WTC11 (cell line): Measurements from ENCODE around the gene UFC1. TPM values are rescaled to one million over a fixed set of nuclear protein-coding genes. Genes with fewer than 3 reads are reported as not detected.

Experiments
- ATAC-seq: fragments of 200-7000 bp; cut with Tn5 transposase; 2 replicates; pipeline ENCODE4 v1.10.0; 2021; ENCODE audit warnings: mild to moderate bottlenecking, moderate library complexity
- CTCF ChIA-PET: fragments of 300-600 bp; sonication (Branson Sonifier 250); formaldehyde crosslinking; loops from one replicate; lab custom pipeline; 2021; ENCODE audit warnings: antibody characterized with exemption; lab: Charles Lee
- POLR2A ChIA-PET: fragments of 350-600 bp; sonication (Branson Sonifier 250); formaldehyde crosslinking; loops from one replicate; lab custom pipeline; 2021; ENCODE audit warnings: antibody characterized with exemption; lab: Charles Lee
- DNase-seq: peaks from one replicate; pipeline ENCODE4 v3.0.0; 2021; ENCODE audit warnings: low spot score
- H3K27ac Mint-ChIP-seq: 2 replicates; pipeline ENCODE4 v1.8.0; 2021; ENCODE audit warnings: mixed read lengths
- H3K27me3 Mint-ChIP-seq: 2 replicates; pipeline ENCODE4 v1.8.0; 2021; ENCODE audit warnings: low read depth, mild to moderate bottlenecking, moderate library complexity, mixed read lengths
- H3K36me3 Mint-ChIP-seq: 2 replicates; pipeline ENCODE4 v1.8.0; 2021; ENCODE audit warnings: mixed read lengths
- H3K4me1 Mint-ChIP-seq: 2 replicates; pipeline ENCODE4 v1.8.0; 2022; ENCODE audit warnings: mixed read lengths
- H3K4me3 Mint-ChIP-seq: 2 replicates; pipeline ENCODE4 v1.8.0; 2021; ENCODE audit warnings: mild to moderate bottlenecking, moderate library complexity, mixed read lengths
- H3K9me3 Mint-ChIP-seq: 2 replicates; pipeline ENCODE4 v1.8.0; 2021; ENCODE audit warnings: mixed read lengths
- ATF3 ChIP-seq: sonication (generic); formaldehyde crosslinking; conservative IDR thresholded peaks from 2 replicates; pipeline ENCODE4 v1.8.1; 2022; ENCODE audit warnings: mild to moderate bottlenecking, missing genetic modification reagents
- ATF6 ChIP-seq: sonication (generic); formaldehyde crosslinking; IDR thresholded peaks from 2 replicates; pipeline ENCODE4 v1.8.1; 2023; ENCODE audit warnings: mild to moderate bottlenecking, missing genetic modification reagents
- CDX4 ChIP-seq: fragments of 250-450 bp; sonication (Bioruptor Pico); IDR thresholded peaks from 2 replicates; pipeline ENCODE4 v1.9.0; 2021; ENCODE audit warnings: moderate library complexity, mild to moderate bottlenecking, inconsistent platforms, borderline replicate concordance
- CREB1 ChIP-seq: sonication (generic); formaldehyde crosslinking; IDR thresholded peaks from 2 replicates; pipeline ENCODE4 v1.8.0; 2023; ENCODE audit warnings: mild to moderate bottlenecking, missing genetic modification reagents
- CREM ChIP-seq: sonication (generic); formaldehyde crosslinking; IDR thresholded peaks from 2 replicates; pipeline ENCODE4 v1.8.1; 2022; ENCODE audit warnings: mild to moderate bottlenecking, missing genetic modification reagents, moderate library complexity
- GRHL2 ChIP-seq: fragments of 250-450 bp; sonication (Bioruptor Pico); IDR thresholded peaks from 2 replicates; pipeline ENCODE4 v1.8.0; 2022; ENCODE audit warnings: mild to moderate bottlenecking, moderate library complexity; ENCODE audit not compliant: insufficient replicate concordance, severe bottlenecking
- IRF2 ChIP-seq: sonication (generic); formaldehyde crosslinking; IDR thresholded peaks from 2 replicates; pipeline ENCODE4 v1.8.0; 2022; ENCODE audit warnings: low read depth, missing genetic modification reagents, borderline replicate concordance
- MLX ChIP-seq: sonication (generic); formaldehyde crosslinking; IDR thresholded peaks from 2 replicates; pipeline ENCODE4 v1.8.1; 2023; ENCODE audit warnings: mild to moderate bottlenecking, missing genetic modification reagents, moderate library complexity
- MXD4 ChIP-seq: fragments of 250-450 bp; sonication (Bioruptor Pico); IDR thresholded peaks from 2 replicates; pipeline ENCODE4 v1.8.0; 2021; ENCODE audit warnings: mild to moderate bottlenecking, moderate library complexity, borderline replicate concordance
- NFATC4 ChIP-seq: fragments of 250-450 bp; sonication (Bioruptor Pico); IDR thresholded peaks from 2 replicates; pipeline ENCODE4 v1.9.0; 2021; ENCODE audit warnings: mild to moderate bottlenecking
- SOX15 ChIP-seq: fragments of 250-450 bp; sonication (Bioruptor Pico); IDR thresholded peaks from 2 replicates; pipeline ENCODE4 v1.9.0; 2021; ENCODE audit warnings: mild to moderate bottlenecking
- ZBTB21 ChIP-seq: sonication (generic); formaldehyde crosslinking; IDR thresholded peaks from 2 replicates; pipeline ENCODE4 v1.8.1; 2023; ENCODE audit warnings: mild to moderate bottlenecking, missing genetic modification reagents, borderline replicate concordance
- ZBTB43 ChIP-seq: sonication (generic); formaldehyde crosslinking; IDR thresholded peaks from 2 replicates; pipeline ENCODE4 v1.8.1; 2023; ENCODE audit warnings: mild to moderate bottlenecking, missing genetic modification reagents
- ZMAT4 ChIP-seq: fragments of 250-450 bp; sonication (Bioruptor Pico); IDR thresholded peaks from 2 replicates; pipeline ENCODE4 v1.9.0; 2021; ENCODE audit warnings: mild to moderate bottlenecking
- ZNF138 ChIP-seq: sonication (generic); formaldehyde crosslinking; conservative IDR thresholded peaks from 2 replicates; pipeline ENCODE4 v1.8.1; 2022; ENCODE audit warnings: mild to moderate bottlenecking, moderate library complexity, missing genetic modification reagents
- ZNF396 ChIP-seq: fragments of 250-450 bp; sonication (Bioruptor Pico); IDR thresholded peaks from 2 replicates; pipeline ENCODE4 v1.8.0; 2021; ENCODE audit warnings: mild to moderate bottlenecking, moderate library complexity, borderline replicate concordance
- ZNF423 ChIP-seq: fragments of 250-450 bp; sonication (Bioruptor Pico); IDR thresholded peaks from 2 replicates; pipeline ENCODE4 v2.1.2; 2022; ENCODE audit warnings: mild to moderate bottlenecking, moderate library complexity
- total RNA-seq: library from RNA; stranded (reverse); gene quantifications from 3 replicates; pipeline ENCODE4 v1.2.3, GENCODE V29; 2021
- TF ChIP-seq, protein P1 (sequence below): sonication (generic); formaldehyde crosslinking; IDR thresholded peaks from 2 replicates; pipeline ENCODE4 v1.8.1; 2023; ENCODE audit warnings: mild to moderate bottlenecking, missing genetic modification reagents, borderline replicate concordance
- TF ChIP-seq, protein P2 (sequence below): fragments of 250-450 bp; sonication (Bioruptor Pico); IDR thresholded peaks from 2 replicates; pipeline ENCODE4 v1.9.0; 2021; ENCODE audit warnings: mild to moderate bottlenecking
- TF ChIP-seq, protein P3 (sequence below): fragments of 250-450 bp; sonication (Bioruptor Pico); IDR thresholded peaks from 2 replicates; pipeline ENCODE4 v1.8.0; 2021; ENCODE audit warnings: mild to moderate bottlenecking

UFC1 gene
- total RNA-seq, 1 experiment from 2014 or later, result 56.2 TPM

- peaks cover 3% of the 10 kb centered on the region; the same call in 1 of the 2 replicates for H3K36me3 Mint-ChIP-seq
- H3K27ac Mint-ChIP-seq, result no peak overlapping the region
- no peaks in the 10 kb centered on the region for H3K27me3 Mint-ChIP-seq
- POLR2A ChIA-PET, result no interaction called here
- peaks cover 7% of the 10 kb centered on the region for H3K4me1 Mint-ChIP-seq
- TF ChIP-seq NFATC4, result no peak
- TF ChIP-seq MLX (CRISPR knock-in tag), result no peak
- TF ChIP-seq CDX4 (CRISPR knock-in tag), result no peak
- TF ChIP-seq, protein P1, sequence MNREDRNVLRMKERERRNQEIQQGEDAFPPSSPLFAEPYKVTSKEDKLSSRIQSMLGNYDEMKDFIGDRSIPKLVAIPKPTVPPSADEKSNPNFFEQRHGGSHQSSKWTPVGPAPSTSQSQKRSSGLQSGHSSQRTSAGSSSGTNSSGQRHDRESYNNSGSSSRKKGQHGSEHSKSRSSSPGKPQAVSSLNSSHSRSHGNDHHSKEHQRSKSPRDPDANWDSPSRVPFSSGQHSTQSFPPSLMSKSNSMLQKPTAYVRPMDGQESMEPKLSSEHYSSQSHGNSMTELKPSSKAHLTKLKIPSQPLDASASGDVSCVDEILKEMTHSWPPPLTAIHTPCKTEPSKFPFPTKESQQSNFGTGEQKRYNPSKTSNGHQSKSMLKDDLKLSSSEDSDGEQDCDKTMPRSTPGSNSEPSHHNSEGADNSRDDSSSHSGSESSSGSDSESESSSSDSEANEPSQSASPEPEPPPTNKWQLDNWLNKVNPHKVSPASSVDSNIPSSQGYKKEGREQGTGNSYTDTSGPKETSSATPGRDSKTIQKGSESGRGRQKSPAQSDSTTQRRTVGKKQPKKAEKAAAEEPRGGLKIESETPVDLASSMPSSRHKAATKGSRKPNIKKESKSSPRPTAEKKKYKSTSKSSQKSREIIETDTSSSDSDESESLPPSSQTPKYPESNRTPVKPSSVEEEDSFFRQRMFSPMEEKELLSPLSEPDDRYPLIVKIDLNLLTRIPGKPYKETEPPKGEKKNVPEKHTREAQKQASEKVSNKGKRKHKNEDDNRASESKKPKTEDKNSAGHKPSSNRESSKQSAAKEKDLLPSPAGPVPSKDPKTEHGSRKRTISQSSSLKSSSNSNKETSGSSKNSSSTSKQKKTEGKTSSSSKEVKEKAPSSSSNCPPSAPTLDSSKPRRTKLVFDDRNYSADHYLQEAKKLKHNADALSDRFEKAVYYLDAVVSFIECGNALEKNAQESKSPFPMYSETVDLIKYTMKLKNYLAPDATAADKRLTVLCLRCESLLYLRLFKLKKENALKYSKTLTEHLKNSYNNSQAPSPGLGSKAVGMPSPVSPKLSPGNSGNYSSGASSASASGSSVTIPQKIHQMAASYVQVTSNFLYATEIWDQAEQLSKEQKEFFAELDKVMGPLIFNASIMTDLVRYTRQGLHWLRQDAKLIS (CRISPR knock-in tag), result no peak
- TF ChIP-seq SOX15, result no peak
- TF ChIP-seq IRF2 (CRISPR knock-in tag), result no peak
- TF ChIP-seq MXD4, result no peak
- no peak for TF ChIP-seq ZNF138 (CRISPR knock-in tag)
- no peak for TF ChIP-seq CREB1 (CRISPR knock-in tag)
- TF ChIP-seq CREM (CRISPR knock-in tag), result no peak
- TF ChIP-seq, protein P2, sequence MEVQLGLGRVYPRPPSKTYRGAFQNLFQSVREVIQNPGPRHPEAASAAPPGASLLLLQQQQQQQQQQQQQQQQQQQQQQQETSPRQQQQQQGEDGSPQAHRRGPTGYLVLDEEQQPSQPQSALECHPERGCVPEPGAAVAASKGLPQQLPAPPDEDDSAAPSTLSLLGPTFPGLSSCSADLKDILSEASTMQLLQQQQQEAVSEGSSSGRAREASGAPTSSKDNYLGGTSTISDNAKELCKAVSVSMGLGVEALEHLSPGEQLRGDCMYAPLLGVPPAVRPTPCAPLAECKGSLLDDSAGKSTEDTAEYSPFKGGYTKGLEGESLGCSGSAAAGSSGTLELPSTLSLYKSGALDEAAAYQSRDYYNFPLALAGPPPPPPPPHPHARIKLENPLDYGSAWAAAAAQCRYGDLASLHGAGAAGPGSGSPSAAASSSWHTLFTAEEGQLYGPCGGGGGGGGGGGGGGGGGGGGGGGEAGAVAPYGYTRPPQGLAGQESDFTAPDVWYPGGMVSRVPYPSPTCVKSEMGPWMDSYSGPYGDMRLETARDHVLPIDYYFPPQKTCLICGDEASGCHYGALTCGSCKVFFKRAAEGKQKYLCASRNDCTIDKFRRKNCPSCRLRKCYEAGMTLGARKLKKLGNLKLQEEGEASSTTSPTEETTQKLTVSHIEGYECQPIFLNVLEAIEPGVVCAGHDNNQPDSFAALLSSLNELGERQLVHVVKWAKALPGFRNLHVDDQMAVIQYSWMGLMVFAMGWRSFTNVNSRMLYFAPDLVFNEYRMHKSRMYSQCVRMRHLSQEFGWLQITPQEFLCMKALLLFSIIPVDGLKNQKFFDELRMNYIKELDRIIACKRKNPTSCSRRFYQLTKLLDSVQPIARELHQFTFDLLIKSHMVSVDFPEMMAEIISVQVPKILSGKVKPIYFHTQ (CRISPR knock-in tag), result no peak
- TF ChIP-seq ZMAT4, result no peak
- no peak for TF ChIP-seq GRHL2
- TF ChIP-seq, all 79 proteins: peak for 0
- ATAC-seq (no peak), DNase-seq (no peak)
- no peak overlapping the region for H3K4me3 Mint-ChIP-seq
- CTCF ChIA-PET, result no interaction called here
- no peaks in the 10 kb centered on the region for H3K9me3 Mint-ChIP-seq
Measured at GRCh38 chr1:161111117-161111516, 42.7 kb upstream of the UFC1 start.

GRCh38 chr1:161111527-161111926, 42.3 kb upstream of the UFC1 start:
- Mint-ChIP-seq H3K27ac (no peak overlapping the region), H3K4me3 (no peak overlapping the region), H3K27me3 (no peaks in the 10 kb centered on the region), H3K36me3 (peaks cover 3% of the 10 kb centered on the region; the same call in 1 of the 2 replicates), H3K4me1 (peaks cover 7% of the 10 kb centered on the region), H3K9me3 (no peaks in the 10 kb centered on the region)
- DNase-seq (no peak), ATAC-seq (no peak)
- ChIA-PET CTCF (interaction anchor here (0.6 kb wide), 1 partner anchor 28 kb away, joined by 4 read pairs; no protein-coding TSS in a partner anchor), POLR2A (no interaction called here)
- TF ChIP-seq ATF6 (CRISPR knock-in tag) (no peak), CREB1 (CRISPR knock-in tag) (no peak), ZBTB21 (CRISPR knock-in tag) (no peak), GRHL2 (no peak), ZNF423 (CRISPR knock-in tag) (no peak), ZNF396 (no peak), ZBTB43 (CRISPR knock-in tag) (no peak), ATF3 (no peak)
- TF ChIP-seq, protein P3, sequence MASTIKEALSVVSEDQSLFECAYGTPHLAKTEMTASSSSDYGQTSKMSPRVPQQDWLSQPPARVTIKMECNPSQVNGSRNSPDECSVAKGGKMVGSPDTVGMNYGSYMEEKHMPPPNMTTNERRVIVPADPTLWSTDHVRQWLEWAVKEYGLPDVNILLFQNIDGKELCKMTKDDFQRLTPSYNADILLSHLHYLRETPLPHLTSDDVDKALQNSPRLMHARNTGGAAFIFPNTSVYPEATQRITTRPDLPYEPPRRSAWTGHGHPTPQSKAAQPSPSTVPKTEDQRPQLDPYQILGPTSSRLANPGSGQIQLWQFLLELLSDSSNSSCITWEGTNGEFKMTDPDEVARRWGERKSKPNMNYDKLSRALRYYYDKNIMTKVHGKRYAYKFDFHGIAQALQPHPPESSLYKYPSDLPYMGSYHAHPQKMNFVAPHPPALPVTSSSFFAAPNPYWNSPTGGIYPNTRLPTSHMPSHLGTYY, result no peak
